HepG2 (cell line): ENCODE data around the gene CTDP1. TPM values are rescaled to one million over a fixed set of nuclear protein-coding genes. Genes with fewer than 3 reads are reported as not detected.

Source experiments
- ATAC-seq: fragments of 200-7000 bp; cut with Tn5 transposase; 3 replicates; pipeline ENCODE4 v1.9.1; 2020; ENCODE audit warnings: mild to moderate bottlenecking, moderate library complexity
- BruUV-seq: library from RNA; stranded (reverse); fragments of 400-500 nt; replicated peaks from 2 replicates; lab custom pipeline; 2021; lab: Mats Ljungman, UMichigan
- CTCF ChIA-PET: fragments of 300-600 bp; formaldehyde crosslinking; extraction: SDS; loops from one replicate; lab custom pipeline; 2021; ENCODE audit warnings: low total read pairs, inconsistent platforms, low intra/inter-chr PET ratio; lab: Yijun Ruan, JAX
- POLR2A ChIA-PET: fragments of 350-600 bp; sonication (Branson Sonifier 250); formaldehyde crosslinking; loops from one replicate; lab custom pipeline; 2020; ENCODE audit warnings: antibody characterized with exemption, inconsistent platforms; lab: Yijun Ruan, JAX
- DNase-seq: peaks from one replicate; pipeline ENCODE4 v3.0.0-alpha.2; 2015; ENCODE audit warnings: low spot score
- FAIRE-seq: peaks from 3 replicates; lab custom pipeline; 2011; peaks lifted over from hg19 to GRCh38; lab: Jason Lieb, UNC
- H2AFZ ChIP-seq: one replicate; pipeline ENCODE4 v1.6.1; 2011; ENCODE audit warnings: low read length, inconsistent platforms
- H3K27ac ChIP-seq: fragments of 300-600 bp; 3 replicates; pipeline ENCODE4 v1.8.0; 2011; ENCODE audit warnings: mixed run types, mild to moderate bottlenecking, mixed read lengths, low read length, inconsistent platforms; ENCODE audit not compliant: insufficient read depth; ENCODE audit errors: extremely low read length
- H3K27me3 ChIP-seq, 2 experiments: fragments of 200-600 bp in 1 of 2; 2 replicates in 1 of 2; 3 replicates in 1 of 2; pipeline versions ENCODE4 v1.6.0 to v1.8.0; 2011; ENCODE audit warnings: low read length in 2 of 2, mild to moderate bottlenecking in 2 of 2, moderate library complexity in 2 of 2, inconsistent platforms in 1 of 2; ENCODE audit not compliant: insufficient read depth in 2 of 2, control insufficient read depth in 1 of 2
- H3K36me3 ChIP-seq, 2 experiments: fragments of 200-600 bp in 1 of 2; replicated peaks in 1 of 2; 2 replicates in 1 of 2; 3 replicates in 1 of 2; pipeline versions ENCODE4 v1.5.1 to v1.8.0; 2011; ENCODE audit warnings: low read length in 2 of 2, inconsistent platforms in 1 of 2; ENCODE audit not compliant: insufficient read depth in 2 of 2, control insufficient read depth in 1 of 2
- H3K4me1 ChIP-seq: 2 replicates; pipeline ENCODE4 v1.5.1; 2012; ENCODE audit warnings: low read length, inconsistent platforms; ENCODE audit not compliant: insufficient read depth
- H3K4me2 ChIP-seq: 2 replicates; pipeline ENCODE4 v1.6.0; 2011; ENCODE audit warnings: low read depth, low read length, inconsistent platforms
- H3K4me3 ChIP-seq, 3 experiments: fragments of 200-600 bp in 1 of 3; sonication (generic), shearing (Covaris generic) in 1 of 3; replicated peaks in 1 of 3; 2 replicates each; pipeline ENCODE4 v1.5.1; 2011 to 2016; ENCODE audit warnings: low read length in 3 of 3, inconsistent platforms in 2 of 3, low read depth in 2 of 3, mild to moderate bottlenecking in 2 of 3, control low read depth in 1 of 3, mixed read lengths in 1 of 3; ENCODE audit not compliant: insufficient read depth in 1 of 3
- H3K79me2 ChIP-seq: one replicate; pipeline ENCODE4 v1.6.1; 2011; ENCODE audit warnings: low read length, inconsistent platforms; ENCODE audit not compliant: insufficient read depth
- H3K9ac ChIP-seq: 2 replicates; pipeline ENCODE4 v1.6.0; 2011; ENCODE audit warnings: mild to moderate bottlenecking, low read depth, low read length, inconsistent platforms; ENCODE audit not compliant: insufficient read depth
- H3K9me3 ChIP-seq: 2 replicates; pipeline ENCODE4 v1.5.1; 2012; ENCODE audit warnings: mild to moderate bottlenecking, low read length
- H4K20me1 ChIP-seq: 2 replicates; pipeline ENCODE4 v1.6.0; 2011; ENCODE audit warnings: inconsistent platforms, mild to moderate bottlenecking, low read length, moderate library complexity; ENCODE audit not compliant: insufficient read depth
- HMGXB4 ChIP-seq, 2 experiments: sonication (generic) in 1 of 2; formaldehyde crosslinking in 1 of 2; IDR thresholded peaks; 2 replicates each; pipeline versions ENCODE4 v1.4.0 to v1.6.1; 2018 to 2020; ENCODE audit warnings: missing genetic modification reagents in 2 of 2, borderline replicate concordance in 1 of 2, low read depth in 1 of 2, mild to moderate bottlenecking in 1 of 2, missing biosample characterization in 1 of 2
- HNRNPUL1 ChIP-seq: fragments of 200-400 bp; formaldehyde crosslinking; IDR thresholded peaks from 2 replicates; pipeline ENCODE4 v1.6.1; 2017; ENCODE audit warnings: low read depth, mild to moderate bottlenecking, low read length, moderate library complexity
- IRX3 ChIP-seq: sonication (generic); formaldehyde crosslinking; IDR thresholded peaks from 2 replicates; pipeline ENCODE4 v1.8.1; 2023; ENCODE audit warnings: mild to moderate bottlenecking, low read depth, missing genetic modification reagents, borderline replicate concordance
- KDM2A ChIP-seq: sonication (generic); formaldehyde crosslinking; IDR thresholded peaks from 2 replicates; pipeline ENCODE4 v1.4.0; 2020; ENCODE audit warnings: low read depth, missing genetic modification reagents, borderline replicate concordance
- SRF ChIP-seq: IDR thresholded peaks from 2 replicates; pipeline ENCODE4 v1.6.1; 2011; ENCODE audit warnings: mild to moderate bottlenecking, low read depth, low read length, moderate library complexity
- ZBTB42 ChIP-seq: sonication (generic); formaldehyde crosslinking; IDR thresholded peaks from 2 replicates; pipeline ENCODE4 v1.5.0; 2020; ENCODE audit warnings: mild to moderate bottlenecking, missing genetic modification reagents
- ZNF260 ChIP-seq: sonication (generic); formaldehyde crosslinking; IDR thresholded peaks from 2 replicates; pipeline ENCODE4 v1.4.0; 2020; ENCODE audit warnings: missing genetic modification reagents, low read depth, mild to moderate bottlenecking, borderline replicate concordance
- ZNF333 ChIP-seq: sonication (generic); formaldehyde crosslinking; IDR thresholded peaks from 2 replicates; pipeline ENCODE4 v1.4.0; 2020; ENCODE audit warnings: mild to moderate bottlenecking, missing genetic modification reagents, borderline replicate concordance
- ZNF773 ChIP-seq: sonication (generic); formaldehyde crosslinking; IDR thresholded peaks from 2 replicates; pipeline ENCODE4 v1.4.0; 2020; ENCODE audit warnings: missing genetic modification reagents, borderline replicate concordance
- WGBS: methylation state at CpG from one replicate; pipeline ENCODE4 v1.1.6; 2017; ENCODE audit warnings: low lambda C conversion rate; 5-methylcytosine and 5-hydroxymethylcytosine counted together
- in situ Hi-C: cut with HindIII; loops from 2 replicates; pipeline ENCODE4 v1.10.0; 2017; ENCODE audit warnings: low pct_unique_long_range_greater_than_20kb; ENCODE audit not compliant: extremely low pct_ligation_motif_present
- intact Hi-C: fragments of 100-400 bp; cut with micrococcal nuclease; formaldehyde crosslinking; loops from one replicate; pipeline ENCODE4 v1.10.0; 2022; ENCODE audit not compliant: unreplicated experiment
- polyA plus RNA-seq, 8 experiments: library from polyadenylated mRNA; depleted of rRNA in 3 of 8; stranded (reverse) in 7 of 8; unstranded in 1 of 8; fragments of >200 nt; fragmentation: Illumina TruSeq in 4 of 8; extraction: Trizol in 4 of 8; gene quantifications; 2 replicates each; pipeline versions ENCODE4 v1.2.1 to v1.2.3, GENCODE V29; 2011 to 2016; ENCODE audit warnings: low read depth in 4 of 8, missing spikeins in 1 of 8, mixed read lengths in 1 of 8; ENCODE audit not compliant: insufficient read depth in 1 of 8
- total RNA-seq, 5 experiments: library from RNA; depleted of rRNA; stranded (reverse); fragments of >200 nt; fragmentation: Illumina TruSeq; extraction: Trizol; gene quantifications; 2 replicates each; pipeline ENCODE4 v1.2.3, GENCODE V29; 2016; ENCODE audit warnings: low read depth in 1 of 5
- TF ChIP-seq, protein P1 (sequence below): sonication (generic); formaldehyde crosslinking; IDR thresholded peaks from 2 replicates; pipeline ENCODE4; 2020; ENCODE audit warnings: missing genetic modification reagents, mild to moderate bottlenecking, borderline replicate concordance
- TF ChIP-seq, protein P2 (sequence below): IDR thresholded peaks from 2 replicates; pipeline ENCODE4 v1.6.1; 2016; ENCODE audit warnings: low read depth, control low read depth

Gene CTDP1
- total and polyA plus RNA-seq, 2 of the 13 experiments (the other 11 are each of a cell fraction or from before 2014, with no cell fraction given): 6.9 to 11.0 TPM

GRCh38 chr18:79664525-79665125, 15.0 kb upstream of the CTDP1 start:
- intact Hi-C loops: no loop called here

More at GRCh38 chr18:79664525-79665125, 15.0 kb upstream of the CTDP1 start:
- FAIRE-seq: no peak
- no TSS peak for BruUV-seq
- ChIA-PET POLR2A (no interaction called here), CTCF (no interaction called here)
- 32% methylated on average over 3 of the region's 3 CpGs for WGBS
- H3K4me3 ChIP-seq: no peak overlapping the region
- no peaks in the 10 kb centered on the region for H3K79me2 ChIP-seq
- H3K9ac ChIP-seq: no peak overlapping the region
- no peak overlapping the region for H3K27ac ChIP-seq
- H3K36me3 ChIP-seq: no peaks in the 10 kb centered on the region
- no peak for ATAC-seq
- no peak for DNase-seq
- peaks cover 1 to 28% of the 10 kb centered on the region in 2 experiments; a peak in 3 of 5 replicates for H3K27me3 ChIP-seq
- in situ Hi-C loops: no loop called here
- H2AFZ ChIP-seq: no peak overlapping the region
- TF ChIP-seq ZBTB42 (CRISPR knock-in tag) (no peak), ZNF260 (no peak), IRX3 (CRISPR knock-in tag) (no peak), HMGXB4 (CRISPR knock-in tag; IDR thresholded peaks at IDR 0.05; ENCODE audit: borderline replicate concordance in 1 of 2, low read depth in 1 of 2) (no peak), ZNF333 (CRISPR knock-in tag) (no peak), SRF (no peak), HNRNPUL1 (no peak), KDM2A (CRISPR knock-in tag) (no peak), ZNF773 (CRISPR knock-in tag) (no peak)
- TF ChIP-seq, protein P1, sequence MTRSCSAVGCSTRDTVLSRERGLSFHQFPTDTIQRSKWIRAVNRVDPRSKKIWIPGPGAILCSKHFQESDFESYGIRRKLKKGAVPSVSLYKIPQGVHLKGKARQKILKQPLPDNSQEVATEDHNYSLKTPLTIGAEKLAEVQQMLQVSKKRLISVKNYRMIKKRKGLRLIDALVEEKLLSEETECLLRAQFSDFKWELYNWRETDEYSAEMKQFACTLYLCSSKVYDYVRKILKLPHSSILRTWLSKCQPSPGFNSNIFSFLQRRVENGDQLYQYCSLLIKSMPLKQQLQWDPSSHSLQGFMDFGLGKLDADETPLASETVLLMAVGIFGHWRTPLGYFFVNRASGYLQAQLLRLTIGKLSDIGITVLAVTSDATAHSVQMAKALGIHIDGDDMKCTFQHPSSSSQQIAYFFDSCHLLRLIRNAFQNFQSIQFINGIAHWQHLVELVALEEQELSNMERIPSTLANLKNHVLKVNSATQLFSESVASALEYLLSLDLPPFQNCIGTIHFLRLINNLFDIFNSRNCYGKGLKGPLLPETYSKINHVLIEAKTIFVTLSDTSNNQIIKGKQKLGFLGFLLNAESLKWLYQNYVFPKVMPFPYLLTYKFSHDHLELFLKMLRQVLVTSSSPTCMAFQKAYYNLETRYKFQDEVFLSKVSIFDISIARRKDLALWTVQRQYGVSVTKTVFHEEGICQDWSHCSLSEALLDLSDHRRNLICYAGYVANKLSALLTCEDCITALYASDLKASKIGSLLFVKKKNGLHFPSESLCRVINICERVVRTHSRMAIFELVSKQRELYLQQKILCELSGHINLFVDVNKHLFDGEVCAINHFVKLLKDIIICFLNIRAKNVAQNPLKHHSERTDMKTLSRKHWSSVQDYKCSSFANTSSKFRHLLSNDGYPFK (CRISPR knock-in tag): no peak
- TF ChIP-seq, protein P2, sequence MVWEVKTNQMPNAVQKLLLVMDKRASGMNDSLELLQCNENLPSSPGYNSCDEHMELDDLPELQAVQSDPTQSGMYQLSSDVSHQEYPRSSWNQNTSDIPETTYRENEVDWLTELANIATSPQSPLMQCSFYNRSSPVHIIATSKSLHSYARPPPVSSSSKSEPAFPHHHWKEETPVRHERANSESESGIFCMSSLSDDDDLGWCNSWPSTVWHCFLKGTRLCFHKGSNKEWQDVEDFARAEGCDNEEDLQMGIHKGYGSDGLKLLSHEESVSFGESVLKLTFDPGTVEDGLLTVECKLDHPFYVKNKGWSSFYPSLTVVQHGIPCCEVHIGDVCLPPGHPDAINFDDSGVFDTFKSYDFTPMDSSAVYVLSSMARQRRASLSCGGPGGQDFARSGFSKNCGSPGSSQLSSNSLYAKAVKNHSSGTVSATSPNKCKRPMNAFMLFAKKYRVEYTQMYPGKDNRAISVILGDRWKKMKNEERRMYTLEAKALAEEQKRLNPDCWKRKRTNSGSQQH (CRISPR knock-in tag): no peak
- peaks cover 17% of the 10 kb centered on the region for H3K4me1 ChIP-seq
- no peak overlapping the region for H3K4me2 ChIP-seq
- H3K9me3 ChIP-seq: no peaks in the 10 kb centered on the region
- H4K20me1 ChIP-seq: no peaks in the 10 kb centered on the region
